SK-N-MC (cell line): ENCODE measurements around the gene LAMC1.

ENCODE experiments used
- DNase-seq: peaks from one replicate; pipeline ENCODE4 v3.0.0-alpha.2; 2011; ENCODE audit warnings: low read depth, low spot score
- H3K27ac ChIP-seq: fragments of 200-600 bp; sonication (generic); 2 replicates; pipeline ENCODE4 v1.5.1; 2016; ENCODE audit warnings: mixed run types
- H3K36me3 ChIP-seq: fragments of 200-600 bp; sonication (generic); 2 replicates; pipeline ENCODE4 v1.6.1; 2017; ENCODE audit warnings: antibody characterized with exemption, low read length, mixed read lengths; ENCODE audit not compliant: insufficient read depth
- H3K4me3 ChIP-seq: fragments of 200-600 bp; sonication (generic); 2 replicates; pipeline ENCODE4 v1.5.1; 2016
- H3K9ac ChIP-seq: fragments of 200-600 bp; sonication (generic); 2 replicates; pipeline ENCODE4 v1.8.0; 2017; ENCODE audit warnings: mixed run types, mixed read lengths; ENCODE audit not compliant: insufficient read length
- H3K9me3 ChIP-seq: fragments of 200-600 bp; sonication (generic); 2 replicates; pipeline ENCODE4 v1.6.1; 2017; ENCODE audit warnings: low read depth, mild to moderate bottlenecking, antibody characterized with exemption, low read length, moderate library complexity, mixed read lengths
- EZH2 ChIP-seq: fragments of 200-600 bp; sonication (generic); IDR thresholded peaks from one replicate; pipeline ENCODE4 v1.6.1; 2017; ENCODE audit warnings: antibody characterized with exemption
- FOXP2 ChIP-seq: optimal IDR thresholded peaks from 2 replicates; pipeline ENCODE3; 2011; ENCODE audit warnings: mild to moderate bottlenecking, moderate library complexity; ENCODE audit not compliant: insufficient read depth; ENCODE audit errors: extremely low read length, control extremely low read depth
- POLR2AphosphoS5 ChIP-seq: IDR thresholded peaks from 2 replicates; pipeline ENCODE4 v1.6.1; 2012; ENCODE audit warnings: mild to moderate bottlenecking, low read depth, low read length, borderline replicate concordance

Gene LAMC1

DNA sequence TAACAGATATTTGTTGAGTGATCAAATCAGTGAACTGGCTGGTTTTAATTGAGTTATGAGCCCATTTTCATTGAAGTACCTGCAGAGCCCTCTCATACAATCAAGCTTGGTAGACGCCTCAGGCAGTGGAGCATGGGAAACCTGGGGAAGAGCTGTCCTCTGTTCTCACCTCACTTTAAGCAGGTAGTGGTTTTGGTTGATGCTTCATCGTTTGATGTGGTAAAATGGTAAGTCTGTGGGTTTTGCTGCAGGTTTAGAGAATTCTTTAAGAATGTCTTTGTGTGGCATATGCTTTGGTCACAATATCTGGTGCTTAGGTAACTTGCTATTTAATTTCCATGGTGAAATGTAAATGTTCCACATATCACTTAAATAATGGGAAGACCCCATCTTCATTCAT lies 10.0 kb downstream of the LAMC1 start:
- Histone ChIP-seq H3K36me3 (no peaks in the 10 kb centered on the region), H3K9ac (no peak overlapping the region), H3K27ac (no peak overlapping the region), H3K4me3 (no peak overlapping the region), H3K9me3 (no peaks in the 10 kb centered on the region)
- DNase-seq = no peak
- no peak for TF ChIP-seq FOXP2
- TF ChIP-seq POLR2AphosphoS5 = no peak
- no peak for TF ChIP-seq EZH2

DNA sequence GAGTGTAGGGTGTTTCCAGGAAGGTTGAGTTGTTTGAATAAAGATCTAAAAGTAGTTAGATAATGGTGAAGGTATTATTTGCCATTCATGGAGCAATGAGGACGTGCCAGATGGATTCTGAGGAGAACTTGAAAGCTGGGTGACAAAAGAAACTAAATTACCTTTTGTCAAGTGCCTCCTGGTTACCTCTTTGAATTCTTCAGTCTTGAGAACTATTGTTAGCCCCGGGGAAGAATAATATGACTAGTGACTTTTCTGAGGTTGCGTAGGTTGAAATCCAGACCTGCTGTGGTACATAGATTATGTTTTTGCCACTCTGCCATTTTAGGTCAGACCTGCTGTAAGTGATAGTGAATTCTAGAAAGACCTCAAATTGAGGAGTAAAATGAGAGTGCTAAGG lies 11.5 kb downstream of the LAMC1 start:
- no peak for TF ChIP-seq POLR2AphosphoS5
- Histone ChIP-seq H3K9ac (no peak overlapping the region), H3K4me3 (no peak overlapping the region), H3K9me3 (no peaks in the 10 kb centered on the region), H3K27ac (no peak overlapping the region), H3K36me3 (no peaks in the 10 kb centered on the region)
- DNase-seq = no peak

DNA sequence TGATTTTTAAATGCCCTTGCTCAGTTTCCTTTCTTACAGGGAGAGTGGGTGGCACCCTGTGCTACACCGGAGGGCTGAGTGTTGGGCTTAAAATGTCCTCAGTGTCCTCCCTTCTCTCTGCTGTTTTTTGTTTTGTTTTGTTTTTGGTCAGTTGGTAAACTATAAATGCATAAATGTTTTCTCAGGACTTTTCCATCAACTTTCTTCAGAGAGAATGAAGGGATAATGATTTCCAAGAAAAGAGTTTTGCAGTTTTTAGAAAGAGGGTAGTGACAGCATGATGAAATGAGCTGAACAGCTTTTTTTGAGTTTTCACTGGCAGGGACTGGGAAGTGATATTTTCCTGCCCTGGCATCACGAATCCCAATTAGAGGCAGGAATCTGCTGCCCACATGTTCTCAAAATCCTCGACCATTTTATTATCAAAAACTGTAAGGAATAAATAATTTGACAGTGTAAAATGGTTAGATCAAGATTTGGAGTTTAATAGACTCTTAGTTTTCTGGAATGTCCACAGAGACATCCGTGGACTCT lies 15.2 kb downstream of the LAMC1 start:
- Histone ChIP-seq H3K36me3 (no peaks in the 10 kb centered on the region), H3K9me3 (no peaks in the 10 kb centered on the region), H3K9ac (no peak overlapping the region), H3K27ac (no peak overlapping the region), H3K4me3 (no peak overlapping the region)
- no peak for TF ChIP-seq FOXP2
- no peak for TF ChIP-seq POLR2AphosphoS5
- no peak for TF ChIP-seq EZH2
- no peak for DNase-seq

DNA sequence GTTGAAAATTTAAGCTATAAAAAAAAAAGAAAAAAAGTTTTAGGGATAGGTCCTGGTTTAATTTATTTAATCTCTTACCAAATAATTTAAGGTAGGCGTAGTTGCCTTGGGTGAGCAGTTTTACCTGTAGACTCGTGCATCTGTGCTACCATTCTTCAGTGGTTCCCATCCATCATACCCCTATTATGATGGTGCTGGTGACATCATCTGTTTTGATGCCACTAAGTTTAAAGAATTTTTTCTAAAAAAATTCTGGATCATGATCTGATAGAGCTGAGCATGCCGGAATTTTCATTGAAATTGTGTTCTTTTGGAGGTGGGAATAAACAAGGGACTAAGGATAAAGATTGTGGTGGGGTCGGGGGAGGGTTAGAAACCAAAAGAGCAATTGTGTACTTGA lies 15.7 kb downstream of the LAMC1 start:
- DNase-seq = no peak
- H3K4me3 ChIP-seq = no peak overlapping the region
- no peaks in the 10 kb centered on the region for H3K9me3 ChIP-seq
- no peak overlapping the region for H3K27ac ChIP-seq
- no peak overlapping the region for H3K9ac ChIP-seq
- no peaks in the 10 kb centered on the region for H3K36me3 ChIP-seq
- TF ChIP-seq FOXP2 (no peak), EZH2 (no peak), POLR2AphosphoS5 (no peak)

DNA sequence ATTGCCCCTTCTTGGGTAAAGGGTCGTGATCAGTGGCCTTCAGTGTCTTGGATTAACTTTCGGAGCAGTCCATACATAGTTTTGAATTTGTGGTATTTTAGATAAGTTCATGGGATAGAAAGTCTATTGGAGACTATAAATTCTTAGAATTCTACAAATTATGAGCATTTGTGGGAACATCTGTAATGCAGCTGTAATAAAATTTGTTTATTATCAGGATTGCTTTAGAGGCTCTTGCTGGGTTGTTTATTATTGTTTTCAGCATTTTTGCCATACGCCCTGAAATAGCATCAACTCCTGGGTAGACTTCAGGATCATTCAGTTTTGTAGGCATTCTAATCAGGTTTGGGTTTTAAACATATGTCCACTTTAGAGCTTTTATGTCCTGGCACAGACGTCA lies 16.1 kb downstream of the LAMC1 start:
- Histone ChIP-seq H3K27ac (no peak overlapping the region), H3K4me3 (no peak overlapping the region), H3K36me3 (no peaks in the 10 kb centered on the region), H3K9me3 (no peaks in the 10 kb centered on the region), H3K9ac (no peak overlapping the region)
- no peak for TF ChIP-seq EZH2
- TF ChIP-seq FOXP2 = no peak
- TF ChIP-seq POLR2AphosphoS5 = no peak
- DNase-seq = no peak

DNA sequence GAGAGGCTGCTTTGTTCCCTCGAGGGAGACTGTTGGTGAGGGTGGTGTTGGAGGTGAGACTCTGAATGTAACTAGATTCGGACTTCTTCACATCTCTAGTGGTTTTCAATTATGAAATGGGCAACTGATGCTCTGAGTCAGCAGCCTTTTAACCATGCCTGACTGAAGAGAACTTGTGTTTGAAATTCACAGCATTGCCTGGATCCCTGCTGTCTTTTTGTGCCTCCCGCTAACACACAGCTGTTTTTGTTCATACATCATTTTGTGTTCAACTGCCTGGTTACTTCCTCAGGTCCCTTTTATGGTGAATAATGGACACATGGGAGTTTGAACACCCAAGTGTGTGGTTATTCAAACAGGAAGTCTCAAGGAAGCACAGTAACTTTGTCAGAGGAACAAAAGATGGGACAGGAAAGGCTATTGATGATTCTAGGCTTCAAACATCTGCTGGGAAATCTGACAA lies 16.8 kb downstream of the LAMC1 start:
- Histone ChIP-seq H3K9me3 (no peaks in the 10 kb centered on the region), H3K36me3 (no peaks in the 10 kb centered on the region), H3K27ac (peak overlapping the region; percentile 54; the same call in 1 of the 2 replicates), H3K9ac (no peak overlapping the region), H3K4me3 (peak overlapping the region; percentile 42; the same call in 1 of the 2 replicates)
- TF ChIP-seq POLR2AphosphoS5 = no peak; the same call in 1 of the 2 replicates
- TF ChIP-seq EZH2 = no peak
- TF ChIP-seq FOXP2 = no peak
- peak; percentile 51 for DNase-seq

DNA sequence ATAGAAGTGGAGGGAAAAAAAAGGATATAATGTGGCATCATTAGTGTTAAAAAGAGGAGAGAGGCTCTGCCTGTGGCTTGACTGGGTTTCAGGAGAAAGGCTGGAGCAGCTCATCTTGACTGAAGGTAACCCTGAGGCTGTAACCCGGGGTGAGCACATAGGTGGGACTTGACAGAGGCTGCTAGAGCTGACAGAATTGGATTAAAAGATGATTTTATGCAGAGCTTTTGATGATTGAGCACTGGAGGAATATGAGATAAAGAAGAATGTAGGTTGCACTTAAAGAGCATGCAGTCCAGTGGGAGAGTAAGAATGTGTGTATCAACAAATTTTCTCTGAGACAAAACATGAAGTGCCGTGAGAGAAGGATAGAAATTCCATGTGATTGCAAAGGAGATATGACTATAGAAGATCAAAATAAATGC lies 17.3 kb downstream of the LAMC1 start:
- Histone ChIP-seq H3K9me3 (no peaks in the 10 kb centered on the region), H3K9ac (peak overlapping the region; percentile 12), H3K27ac (peak overlapping the region; percentile 54; the same call in 1 of the 2 replicates), H3K36me3 (no peaks in the 10 kb centered on the region), H3K4me3 (peak overlapping the region; percentile 42; the same call in 1 of the 2 replicates)
- TF ChIP-seq EZH2 (no peak), FOXP2 (no peak), POLR2AphosphoS5 (no peak)
- DNase-seq = no peak

DNA sequence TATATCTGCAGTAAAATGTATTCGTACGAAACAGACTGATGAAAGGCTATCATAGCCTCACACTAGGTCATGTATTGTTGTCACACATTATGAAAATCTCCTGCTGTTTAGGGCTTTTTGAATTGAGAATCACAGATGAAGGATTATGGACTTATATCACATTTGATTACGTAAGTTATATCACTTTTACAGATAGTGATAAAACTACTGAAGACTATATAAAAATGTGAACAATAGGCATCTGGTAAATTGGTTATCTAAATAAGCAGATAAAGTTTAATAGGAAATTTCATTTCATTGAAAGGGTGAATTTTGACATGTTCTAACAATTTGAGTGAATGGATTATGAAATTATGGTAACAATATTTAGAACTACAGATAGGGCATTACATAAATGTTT lies 20.0 kb downstream of the LAMC1 start:
- Histone ChIP-seq H3K27ac (no peak overlapping the region), H3K4me3 (no peak overlapping the region), H3K36me3 (no peaks in the 10 kb centered on the region), H3K9ac (no peak overlapping the region), H3K9me3 (no peaks in the 10 kb centered on the region)
- TF ChIP-seq FOXP2 (no peak), POLR2AphosphoS5 (no peak), EZH2 (no peak)
- DNase-seq = no peak
